HG02571 (cell line): ENCODE measurements around the gene CDHR5.

Source experiments
- ATAC-seq: cut with Tn5 transposase; IDR thresholded peaks from one replicate; pipeline ENCODE4 v1.9.1; 2021; ENCODE audit warnings: mild to moderate bottlenecking, moderate library complexity; ENCODE audit not compliant: unreplicated experiment

The CDHR5 gene

GRCh38 chr11:623999-624704, 603 bp downstream of the CDHR5 start:
- no peak for ATAC-seq

DNA sequence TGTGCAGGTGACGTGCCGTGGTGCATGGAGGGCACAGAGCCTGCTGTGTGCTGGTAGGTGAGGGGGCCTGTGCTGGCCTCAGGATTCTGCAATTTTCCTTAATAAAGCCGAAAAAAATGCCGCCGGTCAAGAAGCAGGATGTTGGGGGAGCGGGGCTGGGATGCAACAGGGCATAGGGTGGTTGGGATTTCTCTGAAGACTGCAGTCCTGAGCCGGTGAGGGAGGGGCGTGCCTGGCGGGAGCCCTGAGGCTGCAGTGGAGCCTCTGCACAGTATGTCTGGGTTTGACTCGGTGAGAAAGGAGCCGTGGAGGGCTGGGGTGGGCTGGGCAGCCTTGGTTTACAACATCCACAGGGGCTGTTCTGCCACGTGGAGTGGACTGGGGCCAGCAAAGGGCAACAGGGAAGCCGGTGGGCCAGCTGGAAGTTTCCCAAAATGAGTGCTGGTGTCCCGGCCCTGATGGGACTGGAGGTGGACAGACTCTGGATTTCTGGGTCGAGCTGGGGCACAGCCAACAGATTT, 1.3 kb downstream of the CDHR5 start:
- ATAC-seq: no peak

GRCh38 chr11:621838-622237, 2.9 kb downstream of the CDHR5 start:
- no peak for ATAC-seq

GRCh38 chr11:620935-621814, 3.6 kb downstream of the CDHR5 start:
- no peak for ATAC-seq

DNA sequence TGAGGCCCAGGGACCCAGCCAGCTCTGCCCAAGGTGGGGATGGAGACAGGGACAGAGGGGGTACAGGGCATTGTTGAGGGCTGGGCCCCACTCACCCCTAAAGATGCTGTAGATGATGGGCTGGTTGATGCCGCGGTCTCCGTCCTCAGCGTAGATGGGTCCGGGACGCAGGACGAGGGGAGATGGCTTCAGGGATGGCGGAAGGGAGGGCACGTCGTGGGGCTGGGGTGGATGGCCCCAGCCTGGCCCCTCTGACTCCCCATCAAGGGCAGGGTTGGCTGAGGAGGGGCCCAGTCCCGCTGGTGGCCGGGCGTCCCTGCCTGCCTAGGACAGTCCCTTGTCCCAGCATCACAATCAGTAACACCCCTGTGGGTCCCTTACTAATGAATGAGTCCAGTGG, 4.6 kb downstream of the CDHR5 start:
- no peak for ATAC-seq

DNA sequence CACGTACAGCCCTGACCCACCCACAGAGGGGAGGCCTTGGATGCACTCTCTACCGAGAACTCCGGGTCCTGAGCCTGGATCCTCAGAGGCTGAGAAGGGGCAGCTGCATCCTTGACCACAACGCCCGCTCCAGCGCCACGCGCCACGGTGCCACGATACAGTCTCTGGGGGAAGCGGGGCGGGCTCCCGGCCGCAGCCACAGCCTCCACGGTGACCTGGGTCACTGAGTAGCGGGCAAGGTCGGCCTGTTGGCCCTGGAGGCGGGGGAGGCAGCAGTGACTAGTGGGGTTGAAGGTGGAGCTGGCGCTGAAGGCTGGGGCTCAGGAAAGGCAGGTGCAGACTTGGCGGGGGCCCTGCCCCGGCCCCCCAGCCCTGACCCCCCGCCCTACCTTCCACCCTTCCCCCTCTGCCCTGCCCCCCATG, 5.1 kb downstream of the CDHR5 start:
- no peak for ATAC-seq

GRCh38 chr11:618856-619627, 5.7 kb downstream of the CDHR5 start:
- ATAC-seq: no peak

GRCh38 chr11:617912-618682, 6.7 kb downstream of the CDHR5 start:
- ATAC-seq: no peak

GRCh38 chr11:617199-617911, 7.4 kb downstream of the CDHR5 start:
- ATAC-seq: no peak

DNA sequence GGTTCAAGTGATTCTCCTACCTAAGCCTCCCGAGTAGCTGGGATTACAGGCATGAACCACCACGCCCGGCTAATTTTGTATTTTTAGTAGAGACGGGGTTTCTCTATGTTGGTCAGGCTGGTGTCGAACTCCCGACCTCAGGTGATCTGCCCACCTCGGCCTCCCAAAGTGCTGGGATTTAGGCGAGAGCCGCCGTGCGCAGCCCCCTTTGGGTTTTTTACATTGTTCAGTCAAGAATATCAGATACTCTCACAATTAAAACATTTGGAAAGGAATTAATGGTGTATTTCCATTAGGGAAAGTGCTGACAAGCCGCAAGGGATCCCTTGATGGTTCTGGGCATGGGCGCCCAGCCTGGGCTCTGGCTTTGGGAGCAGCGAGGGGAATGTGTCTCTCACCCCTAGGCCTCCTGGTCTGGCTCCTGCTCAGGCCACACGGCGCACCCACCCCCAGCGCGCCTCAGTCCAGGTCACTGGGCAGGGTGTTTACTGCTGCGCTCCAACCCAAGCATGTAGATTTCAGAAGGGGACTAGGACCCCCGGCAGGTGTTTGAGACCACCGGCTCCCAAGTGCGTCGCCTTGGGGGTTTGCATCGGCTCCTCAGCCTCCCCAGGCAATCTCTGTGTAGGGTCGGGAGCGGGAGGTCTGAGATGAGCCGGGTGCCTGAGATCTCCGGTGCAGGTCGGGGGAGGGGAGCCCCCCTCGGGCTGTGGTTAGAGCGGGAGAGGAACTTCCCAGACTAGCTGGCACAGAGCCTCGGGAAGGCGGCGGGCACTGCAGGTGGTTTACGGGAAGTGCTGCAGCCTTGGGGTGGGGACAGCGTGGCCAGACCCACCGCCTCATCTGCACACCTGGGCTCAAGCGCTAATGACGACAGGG, 8.2 kb downstream of the CDHR5 start:
- ATAC-seq: no peak

GRCh38 chr11:615504-616319, 9.0 kb downstream of the CDHR5 start, which contains the start of gene IRF7:
Gene IRF7, minus strand, starts transcription at chr11:615950. Its CDS starts 586 bp downstream, at chr11:615364.
- ATAC-seq: peak; percentile 68

DNA sequence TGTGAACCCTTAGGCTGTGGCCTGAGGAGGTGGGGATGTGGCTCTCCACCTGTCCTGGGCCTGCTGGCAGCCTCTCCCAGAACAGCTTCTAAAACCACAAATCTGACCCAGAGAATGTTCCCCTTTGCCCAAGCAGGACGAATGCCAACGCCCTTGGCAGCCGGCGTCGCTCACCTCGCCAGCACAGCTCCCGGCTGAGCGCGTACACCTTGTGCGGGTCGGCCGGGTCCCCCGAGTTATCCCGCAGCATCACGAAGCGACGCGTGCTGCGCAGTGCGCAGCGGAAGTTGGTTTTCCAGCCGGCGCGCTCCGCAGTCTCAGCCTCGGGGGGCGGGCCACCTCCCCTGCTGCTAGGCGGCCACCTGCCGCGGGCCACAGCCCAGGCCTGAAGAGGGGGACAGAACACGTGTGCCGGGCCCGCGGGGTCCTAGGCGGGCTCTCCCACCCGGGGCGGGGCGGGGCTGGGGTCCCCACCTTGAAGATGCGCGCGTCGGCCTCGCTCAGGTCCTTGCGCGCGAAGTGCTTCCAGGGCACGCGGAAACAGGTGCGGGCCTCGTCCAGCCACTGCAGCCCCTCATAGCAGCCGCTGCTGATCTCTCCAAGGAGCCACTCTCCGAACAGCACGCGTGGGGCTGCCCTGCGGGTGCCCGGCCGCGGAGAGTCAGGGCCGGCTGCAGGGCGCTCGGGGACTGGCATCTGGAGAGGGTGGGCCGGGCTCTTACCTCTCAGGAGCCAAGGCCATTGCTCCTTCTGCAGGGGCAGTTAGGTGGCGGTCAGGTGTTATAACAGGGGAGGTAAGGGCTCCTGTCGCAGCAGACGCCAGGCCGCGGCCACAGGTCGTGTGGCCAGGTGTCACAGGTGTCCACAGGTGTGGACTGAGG, 9.9 kb downstream of the CDHR5 start:
- peak; percentile 3 for ATAC-seq

DNA sequence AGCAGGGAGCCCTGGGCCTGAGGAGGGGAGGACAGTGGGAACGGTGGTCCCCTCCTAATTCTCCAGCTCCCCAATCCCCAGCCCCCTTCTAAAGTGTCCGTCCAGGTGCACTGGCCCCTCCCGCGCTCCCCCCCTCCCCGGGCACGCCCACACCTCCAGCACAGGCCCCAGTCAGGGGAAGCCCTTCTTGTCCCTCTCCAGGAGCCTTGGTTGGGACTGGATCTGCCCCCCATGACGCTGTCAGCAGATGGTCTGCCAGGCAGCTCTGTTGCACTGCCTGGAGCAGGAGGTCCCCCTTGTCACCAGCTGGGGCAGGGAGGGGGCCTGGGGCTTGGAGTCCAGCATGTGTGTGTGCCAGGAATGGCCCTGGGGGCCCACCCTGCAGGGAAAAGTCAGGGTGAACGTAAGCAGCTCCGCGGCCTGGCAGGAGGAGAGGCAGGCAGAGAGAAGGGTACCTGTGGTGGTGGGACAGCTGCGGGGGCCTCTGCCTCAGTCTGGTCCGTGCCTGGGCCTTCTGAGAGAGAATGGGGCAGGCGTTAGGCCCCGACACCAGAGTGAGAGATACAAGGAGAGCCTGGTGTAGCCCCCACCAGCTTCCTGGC, 10.6 kb downstream of the CDHR5 start:
- ATAC-seq: no peak

GRCh38 chr11:613369-613968, 11.3 kb downstream of the CDHR5 start:
- ATAC-seq: no peak

DNA sequence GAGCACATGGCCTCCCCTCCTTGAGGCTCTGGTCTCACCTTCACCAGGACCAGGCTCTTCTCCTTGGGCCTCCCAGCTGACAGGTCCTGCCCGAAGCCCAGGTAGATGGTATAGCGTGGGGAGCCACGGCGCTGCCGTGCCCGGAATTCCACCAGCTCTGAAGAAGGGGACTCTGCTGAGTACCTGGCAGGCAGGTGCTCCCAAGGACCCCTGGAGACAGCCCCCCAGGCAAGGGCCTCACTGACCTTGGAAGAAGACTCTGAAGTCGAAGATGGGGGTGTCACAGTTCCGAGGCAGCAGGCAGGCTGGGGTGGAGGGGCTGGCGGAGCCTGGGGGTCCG, 11.8 kb downstream of the CDHR5 start:
- ATAC-seq: no peak
